GM10266 (cell line): Measurements from ENCODE around the gene PYGB.

Source experiments
- DNase-seq: peaks from one replicate; pipeline ENCODE4 v3.0.0; 2012; ENCODE audit errors: extremely low spot score
- CTCF ChIP-seq: IDR thresholded peaks from 2 replicates; pipeline ENCODE4 v1.5.1; 2012; ENCODE audit warnings: mild to moderate bottlenecking, low read depth; ENCODE audit not compliant: control insufficient read depth, insufficient read depth; ENCODE audit errors: missing control alignments

Gene PYGB

DNA sequence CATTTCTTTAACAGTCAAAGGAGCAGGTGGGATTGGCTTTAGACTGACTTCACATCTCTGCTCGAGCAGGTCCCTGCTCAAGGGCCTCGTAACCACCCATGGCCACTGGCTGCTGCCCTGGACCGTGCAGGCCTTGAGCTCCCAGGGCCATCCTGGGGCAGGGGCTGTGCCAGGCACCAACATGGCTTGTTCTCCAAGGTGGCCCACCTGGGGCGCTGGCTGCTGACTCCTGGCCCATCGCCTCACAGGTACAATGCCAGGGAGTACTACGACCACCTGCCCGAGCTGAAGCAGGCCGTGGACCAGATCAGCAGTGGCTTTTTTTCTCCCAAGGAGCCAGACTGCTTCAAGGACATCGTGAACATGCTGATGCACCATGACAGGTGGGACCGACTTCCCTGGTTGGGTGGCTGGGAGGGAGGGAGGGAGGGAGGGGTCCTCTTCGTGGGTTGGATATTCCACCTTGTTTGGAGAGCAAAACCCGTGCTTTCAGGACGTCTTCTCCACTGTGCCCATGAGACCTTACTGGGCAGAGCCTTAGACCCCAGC is 46.1 kb downstream of the PYGB start:
- no peak for TF ChIP-seq CTCF

DNA sequence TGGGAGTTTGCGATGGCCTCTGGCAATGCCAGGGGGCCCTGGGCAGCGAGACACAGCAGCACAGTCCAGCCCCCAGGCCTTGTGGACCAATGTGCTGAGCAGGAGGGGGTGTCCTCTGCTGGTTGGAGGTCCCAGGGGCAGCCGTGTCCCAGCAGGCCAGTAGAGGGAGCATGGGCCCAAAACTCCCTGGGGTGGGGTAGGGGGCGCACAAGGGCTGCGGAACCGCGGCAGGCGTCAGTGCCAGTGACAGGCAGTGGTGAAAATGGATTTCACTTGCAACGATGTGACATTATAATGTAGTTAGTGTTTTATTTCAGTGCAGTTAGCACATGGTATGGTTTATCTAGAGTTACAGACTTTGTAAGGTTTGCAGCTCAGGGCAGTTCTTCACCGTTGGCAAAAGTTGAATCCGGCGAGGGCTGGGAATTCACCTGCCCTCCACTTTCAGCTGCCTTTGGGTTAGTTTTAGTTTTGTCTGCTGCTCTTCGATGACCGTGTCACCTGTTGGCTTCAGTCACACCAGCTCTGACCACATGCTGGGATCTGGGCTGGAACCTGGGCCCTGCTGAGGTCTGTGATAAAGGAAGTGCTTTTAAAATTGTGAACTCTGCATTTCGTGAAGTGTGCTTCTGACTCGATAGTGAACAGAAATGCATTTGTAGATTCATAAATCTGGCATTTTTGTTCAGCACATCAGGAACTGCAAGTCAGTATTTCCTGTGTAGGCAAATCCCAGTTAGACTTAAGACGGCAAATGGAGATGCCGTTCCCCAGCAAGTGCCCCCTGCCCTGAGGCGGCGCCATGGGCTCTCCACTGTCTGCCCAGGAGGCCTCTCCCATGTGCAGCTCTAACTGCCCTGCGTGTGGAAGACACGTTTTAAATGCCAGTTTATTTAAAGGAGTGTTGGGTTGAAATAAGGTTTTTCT is 46.8 kb downstream of the PYGB start:
- peak; percentile 86 for DNase-seq
- peak; percentile 88 for TF ChIP-seq CTCF

More for the DNA sequence above, 46.1 kb downstream of the PYGB start:
- no peak for DNase-seq

GRCh38 chr20:25295386-25296093 is 47.7 kb downstream of the PYGB start:
- no peak for TF ChIP-seq CTCF
- no peak for DNase-seq

DNA sequence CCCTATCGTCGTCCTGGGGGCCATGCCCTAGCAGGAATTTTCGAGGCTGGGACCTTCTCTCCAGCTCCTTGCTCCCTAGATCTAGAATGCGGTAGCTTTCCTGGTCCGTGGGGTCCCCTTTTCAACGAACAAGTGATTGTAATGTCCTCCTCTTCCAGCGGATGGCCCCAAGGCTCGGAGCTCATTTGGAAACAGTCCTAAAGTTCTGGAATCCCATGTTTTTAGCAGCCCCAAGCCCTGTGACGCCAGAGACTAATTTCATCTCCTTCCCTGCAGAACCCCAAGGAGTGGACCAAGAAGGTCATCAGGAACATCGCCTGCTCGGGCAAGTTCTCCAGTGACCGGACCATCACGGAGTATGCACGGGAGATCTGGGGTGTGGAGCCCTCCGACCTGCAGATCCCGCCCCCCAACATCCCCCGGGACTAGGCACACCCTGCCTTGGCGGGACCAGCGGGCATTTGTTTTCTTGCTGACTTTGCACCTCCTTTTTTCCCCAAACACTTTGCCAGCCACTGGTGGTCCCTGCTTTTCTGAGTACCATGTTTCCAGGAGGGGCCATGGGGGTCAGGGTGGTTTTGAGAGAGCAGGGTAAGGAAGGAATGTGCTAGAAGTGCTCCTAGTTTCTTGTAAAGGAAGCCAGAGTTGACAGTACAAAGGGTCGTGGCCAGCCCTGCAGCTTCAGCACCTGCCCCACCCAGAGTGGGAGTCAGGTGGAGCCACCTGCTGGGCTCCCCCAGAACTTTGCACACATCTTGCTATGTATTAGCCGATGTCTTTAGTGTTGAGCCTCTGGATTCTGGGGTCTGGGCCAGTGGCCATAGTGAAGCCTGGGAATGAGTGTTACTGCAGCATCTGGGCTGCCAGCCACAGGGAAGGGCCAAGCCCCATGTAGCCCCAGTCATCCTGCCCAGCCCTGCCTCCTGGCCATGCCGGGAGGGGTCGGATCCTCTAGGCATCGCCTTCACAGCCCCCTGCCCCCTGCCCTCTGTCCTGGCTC is 48.5 kb downstream of the PYGB start:
- TF ChIP-seq CTCF = peak; percentile 41
- peak; percentile 57 for DNase-seq

- DNase-seq = peak; percentile 73
- no peak for TF ChIP-seq CTCF
Measured at GRCh38 chr20:25297141-25297905, 49.4 kb downstream of the PYGB start.

DNA sequence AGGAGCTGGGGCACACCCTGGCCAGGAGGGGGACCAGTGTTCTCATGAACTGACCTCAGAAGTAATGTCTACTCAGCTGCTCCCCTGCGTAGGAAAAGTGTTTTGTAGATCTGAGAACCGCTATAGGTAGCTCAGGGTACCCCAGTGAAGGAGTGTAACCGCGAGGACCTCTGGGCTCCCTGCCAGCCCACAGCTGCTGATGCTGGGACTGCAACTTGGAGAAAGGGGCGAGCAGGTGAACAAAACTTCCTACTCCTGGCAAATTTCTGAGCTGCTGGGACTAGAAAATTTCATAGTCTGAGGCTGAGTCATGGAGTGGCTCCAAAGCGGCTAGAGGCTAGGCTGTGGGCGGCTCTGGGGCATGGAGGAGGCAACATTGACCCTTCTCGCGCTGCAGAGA is 51.9 kb downstream of the PYGB start:
- DNase-seq = no peak
- TF ChIP-seq CTCF = no peak
